GM19372 (cell line): Measurements from ENCODE around the gene DPP10.
"Not testable (repeated sequence)": the region's sequence is repeated elsewhere in the genome, so short reads cannot be mapped to it uniquely, and the experiment has no call there.

Experiments used
- ATAC-seq: cut with Tn5 transposase; IDR thresholded peaks from one replicate; pipeline ENCODE4 v1.9.1; 2021; ENCODE audit warnings: mild to moderate bottlenecking, low read depth, moderate library complexity; ENCODE audit not compliant: unreplicated experiment

The DPP10 gene

DNA sequence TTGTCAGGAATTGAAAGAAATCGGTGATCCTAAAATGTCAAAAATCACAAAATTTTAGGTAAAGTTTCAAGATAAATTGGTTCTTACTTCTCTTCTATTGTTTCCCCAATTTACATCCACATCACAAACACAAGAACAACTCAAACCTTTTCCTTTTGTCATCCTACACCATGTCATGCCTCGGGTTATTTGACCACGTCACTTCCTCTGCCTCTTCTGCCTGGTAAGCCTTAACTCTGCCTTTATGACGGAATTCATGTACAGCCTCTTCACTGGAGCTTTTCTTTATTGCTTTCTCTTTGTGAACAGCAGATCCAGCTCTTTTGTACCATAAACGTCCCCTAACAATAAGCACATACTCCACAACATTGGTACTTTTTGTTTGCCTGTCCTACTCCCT, 258.0 kb downstream of the DPP10 start:
- ATAC-seq, result no peak

DNA sequence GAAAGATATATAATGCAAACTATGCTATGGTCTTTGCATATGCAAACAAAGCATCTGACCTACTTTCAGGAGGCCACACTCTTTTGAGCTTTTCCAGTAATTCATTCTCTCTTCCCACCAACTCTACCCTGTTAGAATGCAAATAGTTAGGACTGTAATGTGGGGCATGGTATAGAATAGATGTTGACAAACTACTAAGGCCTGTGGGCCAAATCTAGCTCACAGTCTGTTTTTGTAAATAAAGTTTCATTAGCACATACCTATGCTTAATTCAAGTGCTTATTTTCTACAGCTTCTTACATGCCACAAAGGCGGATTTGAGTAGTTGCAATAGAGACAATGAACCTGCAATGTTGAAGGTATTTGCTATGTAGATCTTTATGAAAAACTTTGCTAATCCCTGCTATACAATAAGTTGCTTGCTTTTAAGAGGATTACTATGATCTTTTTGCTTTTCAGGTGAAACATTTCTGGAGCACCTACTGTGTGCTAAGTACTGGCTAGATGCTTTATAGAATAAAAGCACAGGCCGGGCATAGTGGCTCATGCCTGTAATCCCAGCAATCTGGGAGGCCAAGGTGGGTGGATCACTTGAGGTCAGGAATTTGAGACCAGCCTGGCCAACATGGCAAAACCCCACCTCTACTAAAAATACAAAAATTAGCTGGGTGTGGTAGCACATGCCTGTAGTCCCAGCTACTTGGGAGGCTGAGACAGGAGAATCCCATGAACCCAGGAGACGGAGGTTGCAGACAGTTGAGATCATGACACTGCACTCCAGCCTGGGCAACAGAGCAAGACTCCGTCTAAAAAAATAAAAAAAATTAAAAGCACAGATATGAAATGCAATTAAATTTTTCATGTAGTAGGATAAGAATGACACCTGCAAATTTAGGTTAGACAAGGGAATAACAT, 267.8 kb downstream of the DPP10 start:
- ATAC-seq, result no peak

DNA sequence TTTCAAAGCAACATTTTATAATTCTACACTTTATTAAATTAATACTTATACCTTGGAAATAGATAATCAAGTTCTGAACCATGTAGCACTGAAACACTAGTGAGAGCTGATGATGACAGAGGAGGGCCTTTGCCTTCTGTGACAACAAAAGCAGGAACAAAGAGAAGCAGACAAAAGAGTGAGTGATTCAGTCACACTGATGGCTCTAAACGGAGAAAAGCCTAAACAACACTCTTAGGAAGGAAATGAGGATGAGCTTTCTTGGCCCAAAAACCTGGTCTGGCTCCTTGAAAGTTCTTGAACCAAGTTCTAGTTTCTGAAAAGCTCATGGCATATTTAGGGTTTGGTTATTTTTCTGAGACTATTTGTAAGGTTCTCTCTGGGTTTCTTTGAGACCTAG, 271.9 kb downstream of the DPP10 start:
- no peak for ATAC-seq

DNA sequence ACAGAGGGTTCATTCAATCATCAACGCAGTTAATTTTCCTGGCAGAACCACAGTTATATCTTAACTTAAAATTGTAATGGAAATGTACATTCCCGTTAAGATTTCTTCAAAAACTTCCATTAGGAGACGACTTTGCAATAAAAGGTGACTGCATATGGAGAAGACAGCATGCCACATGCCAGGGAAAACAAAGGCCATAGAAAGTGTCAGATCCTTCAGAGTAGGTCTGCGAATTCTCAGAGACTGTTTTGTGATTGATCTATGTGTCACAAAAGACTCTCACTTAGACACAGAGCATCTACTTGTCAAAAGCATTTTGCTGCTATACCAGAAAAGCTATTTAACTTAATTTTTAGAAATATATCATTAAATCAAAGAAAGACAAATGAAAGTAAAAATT, 274.6 kb downstream of the DPP10 start:
- no peak for ATAC-seq

DNA sequence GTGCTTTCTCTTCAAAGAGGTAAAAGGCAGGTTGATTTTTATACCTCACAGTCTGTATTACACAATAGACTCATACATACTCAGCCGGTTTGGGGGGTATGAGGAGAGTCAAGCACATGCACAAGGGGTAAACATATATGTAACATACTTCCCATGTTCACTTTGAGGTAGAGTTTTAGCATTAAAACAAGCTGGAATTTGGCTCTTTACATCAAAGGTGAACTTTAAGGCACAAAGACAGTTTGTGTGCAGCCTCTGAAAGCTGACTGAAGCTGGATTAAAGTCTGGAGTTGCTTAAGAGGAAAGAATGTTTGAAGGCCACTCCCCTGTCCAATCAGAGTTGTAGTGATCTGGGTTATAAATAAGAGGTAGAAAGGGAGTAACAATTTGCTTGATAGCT, 282.0 kb downstream of the DPP10 start:
- no peak for ATAC-seq

DNA sequence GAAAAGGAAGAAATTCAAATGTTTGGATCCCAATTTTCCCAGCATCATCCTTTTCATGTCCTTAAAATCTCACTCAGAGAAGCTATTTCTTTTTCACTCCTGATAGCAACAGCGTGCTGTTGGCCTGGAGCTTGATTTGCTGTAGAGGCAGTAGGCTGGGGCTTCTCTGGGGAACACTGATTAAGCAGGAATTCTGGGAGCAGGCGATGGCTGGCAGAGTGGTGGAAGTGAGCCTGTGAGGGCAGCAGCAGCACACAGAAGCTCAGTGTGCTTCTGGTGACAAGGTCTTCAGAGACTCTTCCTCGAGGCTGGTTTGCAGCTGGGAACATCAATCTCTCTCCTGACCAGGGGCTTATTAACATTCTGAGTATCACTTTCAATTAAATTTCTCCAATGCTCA, 284.6 kb downstream of the DPP10 start:
- ATAC-seq, result no peak

DNA sequence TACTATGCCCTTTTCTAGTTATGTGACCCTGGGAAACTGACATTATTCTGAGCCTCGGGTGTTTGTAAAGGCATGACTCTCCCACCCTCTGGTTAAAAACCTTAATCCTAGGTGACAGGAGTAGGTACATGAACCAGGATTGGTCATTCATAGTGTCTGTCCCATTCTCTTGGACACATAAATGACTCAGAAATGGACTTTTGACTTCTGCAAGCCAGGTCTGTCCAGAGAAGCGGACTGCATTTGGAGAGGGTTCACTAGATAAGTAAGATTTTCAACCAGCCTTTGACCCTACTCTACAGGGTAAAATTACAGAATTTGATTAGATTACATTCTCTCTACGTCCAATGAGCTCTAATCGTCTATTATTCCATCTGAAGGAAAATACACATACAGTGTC, 285.9 kb downstream of the DPP10 start:
- no peak for ATAC-seq

DNA sequence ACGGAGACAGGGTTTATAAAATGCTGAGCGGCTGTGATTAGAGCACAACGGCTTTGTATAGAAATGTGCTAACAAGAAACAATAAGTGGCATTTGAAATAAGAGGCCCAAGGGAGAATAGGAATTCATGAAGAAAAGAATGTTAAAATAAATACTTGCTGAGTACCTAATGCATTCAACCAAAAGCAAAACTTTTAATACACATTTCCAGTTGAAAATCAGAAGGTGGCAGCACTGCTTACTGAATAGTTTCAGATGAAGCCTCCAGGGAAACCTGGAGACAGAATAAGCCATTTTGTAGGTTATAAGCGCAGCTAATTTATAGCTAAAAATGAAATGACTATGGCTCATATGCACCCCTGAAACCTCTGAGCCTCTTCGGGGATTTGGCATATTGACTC, 286.6 kb downstream of the DPP10 start:
- ATAC-seq, result no peak

DNA sequence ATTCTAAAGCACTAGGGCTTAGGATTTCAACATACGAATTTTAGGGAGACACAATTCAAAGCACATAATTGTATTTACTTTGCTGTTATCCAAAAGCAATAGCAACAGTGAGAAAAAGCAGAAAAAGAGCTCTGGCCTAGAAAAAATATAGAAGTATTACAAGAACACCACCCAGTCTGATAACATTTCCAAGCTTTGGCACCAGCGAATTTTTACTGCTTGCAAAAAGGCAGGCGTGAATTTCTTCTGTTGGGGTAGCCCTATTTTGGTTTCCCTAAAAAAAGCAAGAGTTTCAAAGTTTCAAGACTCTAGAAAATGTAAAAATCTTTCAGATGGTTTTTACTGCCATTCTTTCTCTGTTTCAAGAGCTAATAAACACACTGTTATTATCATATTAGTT, 292.7 kb downstream of the DPP10 start:
- ATAC-seq, result no peak

DNA sequence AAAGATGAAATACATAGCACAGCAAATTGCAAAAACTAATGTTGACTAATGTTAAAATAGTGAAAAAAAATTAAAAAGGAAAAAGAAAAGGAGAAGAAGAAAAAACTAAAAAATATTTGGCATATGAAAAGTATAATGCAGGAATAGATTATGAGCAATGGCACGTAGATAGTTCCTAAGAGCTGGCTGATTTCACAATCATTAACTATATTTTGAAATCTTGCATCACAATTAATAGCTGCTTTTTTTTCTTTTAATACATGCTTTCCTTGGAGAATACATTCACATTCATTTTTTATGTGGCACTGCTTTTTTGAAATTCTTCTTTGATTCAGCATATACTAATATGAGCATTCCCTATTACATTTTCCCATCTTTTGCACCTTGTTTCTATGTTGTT, 299.8 kb downstream of the DPP10 start:
- ATAC-seq, result no peak

DNA sequence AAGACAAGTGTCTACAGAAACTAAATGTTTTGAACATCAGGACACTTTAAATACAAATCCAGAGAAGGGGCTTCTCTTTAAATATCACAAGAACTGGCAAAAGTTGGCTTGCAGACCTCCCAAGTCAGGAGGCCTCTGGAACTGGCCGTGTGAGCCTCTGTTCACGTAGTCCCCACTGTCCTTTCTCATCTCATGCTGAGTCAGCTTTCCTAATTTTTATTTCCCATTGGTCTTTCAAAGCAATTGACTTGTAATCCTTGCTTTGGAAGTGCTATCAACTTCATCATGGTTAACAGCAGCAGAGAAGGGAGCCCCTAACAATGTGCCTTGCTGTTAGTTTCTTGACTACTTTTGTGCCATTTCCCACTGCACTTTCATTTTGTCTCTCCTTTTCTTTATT, 303.3 kb downstream of the DPP10 start:
- ATAC-seq, result no peak

DNA sequence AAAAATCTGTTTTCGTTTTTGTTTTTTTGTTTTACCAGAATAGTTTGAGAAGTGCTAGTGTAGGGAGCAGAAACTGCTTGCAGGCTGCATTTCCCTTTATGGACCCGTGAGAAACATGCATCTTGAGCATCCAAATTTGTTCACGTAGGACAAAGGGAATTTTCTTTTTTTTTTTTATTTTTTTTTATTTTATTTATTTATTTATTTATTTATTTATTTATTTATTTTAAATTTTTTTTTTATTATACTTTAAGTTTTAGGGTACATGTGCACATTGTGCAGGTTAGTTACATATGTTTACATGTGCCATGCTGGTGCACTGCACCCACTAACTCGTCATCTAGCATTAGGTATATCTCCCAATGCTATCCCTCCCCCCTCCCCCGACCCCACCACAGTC, 305.7 kb downstream of the DPP10 start:
- ATAC-seq, result not testable (repeated sequence)

DNA sequence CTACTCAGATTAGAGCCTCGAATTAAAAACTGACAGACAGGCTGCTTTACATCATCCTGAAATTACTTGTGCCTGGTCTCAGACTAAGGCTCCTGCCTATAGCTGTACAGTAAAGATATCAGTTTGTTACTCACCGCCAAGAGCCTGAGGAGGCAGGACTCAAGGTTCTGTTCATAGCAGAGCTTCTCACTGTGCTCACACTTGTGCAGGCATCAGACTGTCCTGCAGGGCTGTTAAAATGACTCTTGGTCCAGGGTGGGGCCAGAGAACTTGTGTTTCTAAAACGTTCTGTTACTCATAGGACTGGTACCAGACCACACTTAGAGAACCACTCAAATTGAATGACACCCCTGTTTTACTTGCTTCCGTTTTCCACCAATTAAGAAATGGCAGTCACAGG, 310.0 kb downstream of the DPP10 start:
- ATAC-seq, result no peak

DNA sequence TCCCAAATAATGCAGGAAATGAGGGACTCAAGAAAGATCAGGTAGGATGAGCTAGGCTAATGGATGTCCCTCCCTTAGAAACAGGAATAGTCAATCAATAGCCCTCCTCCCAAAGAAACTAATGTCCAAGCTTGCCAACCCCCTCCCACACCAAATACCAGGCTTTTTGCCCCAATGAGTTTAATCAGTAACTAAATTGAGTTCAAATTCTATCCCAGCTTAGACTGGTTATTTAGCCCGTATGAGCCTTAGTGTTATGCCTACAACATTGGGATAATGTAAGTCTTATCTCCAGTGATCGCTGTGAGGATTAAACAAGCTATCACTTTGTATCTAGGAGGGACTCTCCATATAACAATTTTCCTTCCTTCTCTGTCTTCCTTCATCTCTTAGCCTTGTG, 310.7 kb downstream of the DPP10 start:
- ATAC-seq, result no peak

DNA sequence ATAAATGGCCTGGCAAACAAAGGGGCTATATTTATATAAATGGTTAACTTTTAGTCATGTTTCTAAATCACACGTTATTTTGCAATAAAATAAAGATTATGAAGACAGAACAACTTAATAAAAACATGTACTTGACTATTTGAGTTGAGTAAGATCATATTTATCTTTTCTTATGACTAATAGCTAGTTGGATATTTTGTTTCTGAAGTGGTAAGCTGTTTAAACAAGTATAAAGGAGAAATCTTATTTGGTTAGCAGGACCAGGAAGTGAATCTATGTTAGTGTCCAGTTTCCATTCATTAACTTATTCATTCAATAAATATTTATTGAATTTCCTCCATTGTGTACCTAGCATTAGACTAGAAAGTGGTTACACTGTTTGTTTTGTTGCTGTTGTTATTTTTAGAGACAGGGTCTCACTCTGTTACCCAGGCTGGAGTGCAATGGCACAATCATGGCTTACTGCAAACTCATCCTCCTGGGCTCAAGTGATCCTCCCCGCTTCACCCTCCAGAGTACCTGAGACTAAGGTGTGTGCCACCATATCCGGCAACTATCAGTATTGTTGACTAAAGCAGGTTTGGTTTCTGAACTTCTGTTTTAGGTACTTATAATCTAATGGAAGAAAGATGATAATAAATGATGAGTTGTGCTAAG, 312.6 kb downstream of the DPP10 start:
- ATAC-seq, result no peak

DNA sequence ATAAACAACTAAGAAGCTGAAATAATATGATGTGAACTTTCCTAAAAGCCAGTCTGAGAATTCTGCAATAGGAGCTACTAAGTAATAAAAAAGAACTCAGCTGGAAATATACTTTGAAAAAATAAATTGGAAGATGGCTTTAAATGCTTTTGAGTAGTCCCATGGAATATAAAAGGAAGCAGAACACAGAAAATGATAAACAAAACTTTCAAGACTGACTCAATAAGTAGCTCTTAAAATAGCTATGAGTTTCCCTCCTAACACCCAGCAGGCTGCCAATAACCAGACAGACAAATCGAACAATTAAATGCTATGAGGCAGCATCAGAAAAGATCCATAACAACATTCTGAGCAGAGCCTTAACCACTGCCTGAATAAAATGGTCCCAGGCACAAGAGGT, 319.9 kb downstream of the DPP10 start:
- no peak for ATAC-seq

DNA sequence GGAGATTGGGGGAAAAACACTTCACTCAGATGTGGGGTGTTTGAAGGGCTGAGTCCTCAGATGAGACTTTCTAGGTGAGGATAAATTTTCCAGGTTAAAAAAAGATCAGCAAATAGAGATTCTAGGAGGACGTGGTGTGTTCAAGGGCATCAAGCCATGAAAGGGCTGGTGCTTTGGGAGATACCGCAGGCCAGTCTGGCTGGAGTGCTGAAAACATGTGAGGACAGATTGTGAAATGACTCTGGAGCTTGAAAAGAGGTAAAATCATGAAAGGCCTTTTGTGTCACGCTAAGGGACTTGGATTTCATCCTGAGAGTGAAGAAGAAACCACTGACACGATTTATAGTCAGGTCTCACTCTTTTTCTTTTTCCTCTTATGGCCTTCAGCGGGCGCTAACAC, 320.5 kb downstream of the DPP10 start:
- no peak for ATAC-seq

DNA sequence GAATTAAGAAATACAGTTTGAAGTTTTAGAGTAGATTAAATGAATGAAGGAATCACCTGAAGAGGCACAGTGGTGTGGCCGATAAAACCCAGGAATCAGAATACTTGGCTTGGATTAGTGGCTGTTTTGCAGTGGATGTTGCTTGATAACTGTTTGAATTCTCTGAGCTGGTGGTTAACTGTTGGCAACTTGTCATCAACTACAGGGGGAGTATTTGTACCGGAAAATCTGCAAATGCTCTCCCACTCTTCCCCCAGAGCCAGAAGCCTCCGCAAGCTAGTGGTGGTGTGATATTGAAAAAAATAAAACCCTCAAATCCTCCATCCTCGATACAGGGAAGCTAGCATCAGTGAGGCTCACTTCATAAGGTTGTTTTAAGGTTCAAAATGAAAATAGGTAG, 326.7 kb downstream of the DPP10 start:
- no peak for ATAC-seq

DNA sequence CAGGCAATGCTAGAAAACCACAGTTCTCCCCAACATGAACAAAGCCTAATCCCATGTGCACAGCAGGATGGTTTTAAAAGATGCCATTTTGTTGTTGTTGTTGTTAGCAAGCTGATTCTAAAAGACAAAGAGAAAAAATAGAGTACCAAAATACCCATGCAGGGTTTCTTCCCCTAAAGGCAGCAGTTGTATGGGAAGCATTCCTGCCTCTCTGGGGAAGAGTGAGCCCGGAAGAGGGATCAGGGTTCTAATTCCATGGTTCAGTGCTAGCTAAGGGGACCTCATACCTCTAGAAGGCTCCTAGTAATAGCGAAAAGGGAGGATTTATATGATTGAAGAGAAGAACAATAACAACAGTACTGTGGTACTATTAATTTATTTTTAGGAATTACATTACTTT, 327.6 kb downstream of the DPP10 start:
- ATAC-seq, result no peak

DNA sequence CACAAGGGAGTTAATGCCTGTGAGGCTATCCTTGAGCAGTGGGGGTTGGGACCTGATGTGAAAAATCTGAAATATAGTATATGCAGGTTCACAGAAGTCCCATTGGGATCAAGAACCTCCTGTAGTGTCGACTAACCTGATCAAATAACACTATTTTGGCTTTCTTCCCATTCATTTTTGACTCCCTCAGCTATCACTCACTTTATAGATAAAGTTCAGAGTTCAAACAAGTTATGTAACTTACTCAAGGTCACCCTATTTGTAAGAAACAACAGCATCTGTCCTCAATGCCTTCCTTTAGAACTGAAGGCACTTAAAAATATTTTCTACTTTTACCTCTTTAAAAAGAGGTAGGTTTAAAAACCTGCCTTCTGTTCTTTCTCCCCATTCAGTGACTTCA, 341.6 kb downstream of the DPP10 start:
- ATAC-seq, result no peak

DNA sequence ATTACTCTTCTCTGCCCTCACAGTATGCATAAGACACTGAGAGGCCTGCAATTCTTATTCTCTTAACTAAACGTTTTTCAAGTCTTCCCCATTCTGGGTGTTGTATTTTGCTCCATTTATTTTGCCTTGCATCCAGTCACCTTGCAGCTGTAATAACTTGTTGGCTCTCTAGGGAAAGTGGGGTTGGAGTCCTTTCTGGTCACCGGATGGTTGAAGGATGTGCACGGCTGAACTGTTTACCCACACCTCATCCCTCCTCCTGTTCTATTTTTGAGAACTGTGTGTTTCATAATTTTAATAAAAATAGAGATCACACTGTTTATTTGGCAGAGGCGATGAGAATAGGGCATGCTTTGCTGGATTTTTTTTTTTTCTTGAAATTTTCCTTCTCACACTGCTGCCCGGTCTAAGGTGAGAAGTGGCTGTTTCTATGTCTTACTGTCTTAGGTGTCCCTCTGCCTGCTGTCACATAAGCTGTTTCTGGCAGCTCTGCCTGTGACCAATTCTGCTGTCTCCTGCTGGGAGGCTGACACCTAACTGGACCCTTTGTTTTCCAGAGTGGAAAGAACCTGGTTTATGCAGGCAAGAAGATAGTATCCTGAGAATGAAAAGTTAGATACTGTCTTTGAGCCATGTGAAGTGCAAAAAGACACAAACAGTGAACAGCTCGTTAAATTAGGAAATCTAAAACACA, 342.6 kb downstream of the DPP10 start:
- ATAC-seq, result no peak

DNA sequence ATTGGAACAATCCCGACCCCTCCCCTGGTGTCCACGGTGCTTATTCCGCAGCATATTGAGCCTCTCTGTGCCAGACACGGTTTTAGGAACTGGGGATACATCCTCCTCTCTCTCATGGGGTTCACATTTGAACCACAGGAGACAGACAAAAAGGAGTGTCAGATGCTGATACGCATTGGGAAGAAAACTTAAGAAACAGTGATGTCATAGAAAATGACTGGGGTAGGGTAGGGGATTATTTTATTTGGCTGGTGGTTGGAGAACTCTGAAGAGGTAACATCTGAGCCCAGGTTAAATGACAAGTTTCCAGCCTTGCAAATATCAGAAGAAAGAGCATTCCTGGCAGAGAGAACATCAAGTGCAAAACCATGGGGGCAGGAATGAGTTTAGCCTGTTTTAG, 344.5 kb downstream of the DPP10 start:
- ATAC-seq, result no peak
